GM21515 (cell line): Measurements from ENCODE around the gene RBFOX1.

Experiments used
- ATAC-seq: cut with Tn5 transposase; IDR thresholded peaks from one replicate; pipeline ENCODE4 v1.9.1; 2021; ENCODE audit not compliant: unreplicated experiment

RBFOX1 gene

GRCh38 chr16:7408700-7409365, 76.2 kb downstream of the RBFOX1 start:
- no peak for ATAC-seq

GRCh38 chr16:7419441-7419840, 86.8 kb downstream of the RBFOX1 start:
- ATAC-seq = no peak

- no peak for ATAC-seq
Measured at GRCh38 chr16:7420079-7420478, 87.4 kb downstream of the RBFOX1 start.

GRCh38 chr16:7420843-7421242, 88.2 kb downstream of the RBFOX1 start:
- no peak for ATAC-seq

- ATAC-seq = no peak
Measured at GRCh38 chr16:7421578-7421977, 88.9 kb downstream of the RBFOX1 start.

DNA sequence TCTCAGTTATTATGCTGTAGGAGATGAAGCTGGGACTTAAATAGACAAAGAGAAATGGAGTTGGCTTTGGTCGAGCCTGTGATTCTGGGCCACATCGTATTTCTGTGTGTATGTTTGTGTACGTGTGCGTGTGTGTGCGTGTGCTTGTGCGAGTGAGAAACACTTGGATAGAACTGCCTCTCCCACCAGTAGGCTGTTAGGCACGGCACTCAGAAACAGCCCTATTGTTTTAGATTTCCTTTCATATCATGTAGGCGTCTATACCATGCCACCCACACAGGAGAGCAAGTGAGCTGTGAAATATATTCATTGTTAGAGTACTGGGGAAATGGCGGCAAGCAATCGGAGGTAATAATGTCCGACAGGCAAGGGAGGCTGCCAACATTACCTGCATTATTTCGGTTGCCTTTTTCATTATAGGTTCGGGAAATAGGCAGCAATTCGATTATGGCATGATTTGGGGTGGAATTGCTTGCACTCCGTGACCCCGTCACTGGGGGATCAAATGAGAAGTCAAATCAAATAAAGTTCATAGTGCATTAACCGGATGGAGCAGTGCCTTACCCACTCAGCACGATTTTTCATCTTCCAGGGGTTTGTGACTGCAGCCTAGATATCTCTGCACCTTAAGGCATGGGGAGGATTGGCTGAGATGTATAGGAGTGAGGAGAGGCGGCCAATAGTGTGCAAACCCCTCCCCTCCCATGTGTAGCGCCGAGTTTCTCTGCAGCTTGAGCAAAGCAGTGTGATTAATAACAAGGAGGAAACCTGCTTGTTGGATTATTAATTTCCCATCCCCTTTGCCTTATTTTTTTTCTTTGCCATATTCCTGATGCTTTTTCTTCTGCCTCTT, 89.6 kb downstream of the RBFOX1 start:
- no peak for ATAC-seq

DNA sequence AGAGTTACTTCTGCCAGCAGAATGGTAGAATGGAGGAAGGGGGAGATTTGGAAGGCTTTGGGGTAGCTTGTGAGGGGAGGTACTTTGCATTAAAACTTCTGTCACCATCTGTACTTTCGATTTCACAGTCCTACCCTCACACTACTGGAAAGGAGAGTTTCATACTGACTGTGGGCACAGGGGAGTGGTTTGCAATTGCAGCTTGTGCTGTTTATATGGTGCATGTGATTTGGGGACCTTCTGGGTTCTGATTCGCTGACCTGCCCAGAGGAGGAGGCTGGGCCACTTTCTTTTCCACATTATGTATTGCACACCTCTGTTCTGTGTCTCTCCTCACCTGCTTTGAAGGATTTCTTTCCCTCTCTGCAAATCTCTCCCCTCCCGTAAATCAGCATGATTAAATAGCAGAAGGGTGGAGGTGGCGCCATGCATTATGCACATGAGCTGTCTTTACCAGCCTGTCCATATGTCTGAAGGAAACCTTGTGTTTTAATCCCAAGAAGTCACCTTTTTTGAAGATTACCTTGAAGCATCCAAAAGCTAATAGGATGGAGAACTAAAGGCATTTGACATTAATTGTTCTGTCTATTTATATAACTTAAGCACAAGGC, 90.9 kb downstream of the RBFOX1 start:
- ATAC-seq = no peak

DNA sequence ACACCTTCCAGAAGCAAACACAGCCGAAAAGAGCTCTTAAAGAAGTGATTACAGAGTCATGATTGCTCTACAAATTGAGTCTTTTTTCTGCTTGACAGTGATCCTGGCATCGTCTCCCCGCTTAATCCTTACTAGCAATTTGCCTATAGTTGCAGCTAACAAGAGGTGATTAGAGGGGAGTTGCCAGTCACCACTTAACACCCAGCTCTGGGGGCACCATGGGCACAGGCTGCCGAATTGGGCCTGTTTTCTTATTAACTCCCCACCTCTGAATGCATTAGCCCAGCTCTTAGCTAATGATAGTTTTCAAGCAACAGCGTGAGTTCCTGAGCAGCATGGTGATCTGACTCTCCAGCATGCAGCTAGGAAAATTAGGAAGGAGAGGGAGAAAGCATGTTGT, 93.5 kb downstream of the RBFOX1 start:
- ATAC-seq = no peak

- ATAC-seq = no peak
Measured at GRCh38 chr16:7431723-7432122, 99.1 kb downstream of the RBFOX1 start.

GRCh38 chr16:7436306-7436705, 103.7 kb downstream of the RBFOX1 start:
- no peak for ATAC-seq

- ATAC-seq = no peak
Measured at GRCh38 chr16:7437135-7437804, 104.6 kb downstream of the RBFOX1 start.

DNA sequence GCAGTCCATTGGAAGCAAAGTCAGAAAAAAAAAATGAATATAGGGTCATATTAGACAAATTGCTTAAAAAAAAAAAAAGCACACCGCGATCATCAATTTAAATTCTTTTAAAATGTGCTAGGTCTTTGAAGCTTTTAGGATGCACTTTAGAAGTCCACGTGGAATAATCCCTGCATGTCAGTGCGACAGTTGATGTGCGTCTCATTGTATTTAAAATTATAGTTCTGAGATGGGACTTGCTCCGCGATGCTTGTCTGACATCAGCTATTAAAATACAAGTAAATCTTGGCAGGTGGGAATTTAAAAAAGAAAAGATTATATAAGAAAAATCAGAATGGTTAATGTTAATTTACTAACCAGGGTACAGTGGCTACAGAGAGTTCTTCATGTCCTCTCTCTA, 105.2 kb downstream of the RBFOX1 start:
- no peak for ATAC-seq

DNA sequence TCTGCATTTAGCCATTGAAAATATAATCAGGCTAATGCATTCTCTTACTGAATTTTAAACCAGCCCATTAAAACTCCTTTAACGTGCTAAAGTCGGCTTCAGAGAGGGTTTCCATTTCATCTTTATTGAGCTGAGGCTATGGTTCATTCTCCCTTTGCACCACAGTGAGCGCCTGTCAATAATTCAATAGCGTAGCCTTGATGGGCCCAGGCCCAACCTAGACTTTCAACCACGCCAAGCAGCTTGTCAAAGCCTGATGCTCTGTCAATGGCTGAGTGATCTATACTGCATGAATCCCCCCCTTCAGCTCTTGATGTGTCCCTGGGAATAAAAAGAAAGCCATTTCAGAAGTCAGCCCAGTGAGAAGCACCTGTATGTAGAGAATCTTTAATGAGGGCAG, 106.0 kb downstream of the RBFOX1 start:
- ATAC-seq = no peak

DNA sequence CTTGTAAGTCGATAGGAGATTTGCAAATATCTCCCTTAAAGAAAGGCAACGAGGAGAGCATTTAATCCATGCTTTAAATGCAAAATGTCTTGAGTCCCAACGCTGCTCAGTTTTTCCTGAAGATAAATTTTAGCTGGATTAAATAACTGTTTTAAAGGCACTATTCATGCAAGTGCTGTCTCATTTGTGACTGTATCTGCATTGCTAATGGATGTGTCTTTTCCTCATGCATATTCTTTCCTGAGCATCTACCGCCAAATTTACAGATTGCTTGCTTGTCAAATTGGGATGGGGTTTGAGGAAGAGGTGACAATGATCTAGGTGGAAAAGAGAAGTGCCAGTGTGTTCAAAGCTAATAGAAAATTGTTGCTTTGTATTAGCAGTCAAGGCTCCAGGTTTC, 106.9 kb downstream of the RBFOX1 start:
- no peak for ATAC-seq

DNA sequence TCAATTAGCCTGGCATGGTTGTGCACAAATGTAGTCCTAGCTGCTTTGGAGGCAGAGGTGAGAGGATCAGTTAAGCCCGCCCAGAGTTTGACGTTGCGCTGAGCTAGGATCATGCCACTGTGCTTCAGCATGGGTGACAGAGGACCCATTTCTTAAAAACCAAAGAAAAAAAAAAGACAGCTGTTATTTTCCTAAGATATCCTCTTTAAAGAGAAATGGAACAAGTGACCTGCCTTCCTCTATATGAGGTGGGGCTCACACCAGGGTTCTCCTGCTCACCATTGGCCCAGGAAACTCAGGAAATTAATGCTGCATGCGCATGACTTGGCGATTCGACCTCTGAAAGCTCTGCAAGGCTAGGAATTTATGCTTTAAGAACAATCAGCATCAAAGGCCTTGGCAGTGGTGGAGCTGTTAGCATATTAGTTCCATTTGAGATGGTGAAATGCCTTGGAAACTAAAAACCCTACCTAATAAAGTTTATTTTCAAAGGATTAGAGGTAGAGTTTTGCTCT, 108.3 kb downstream of the RBFOX1 start:
- ATAC-seq = no peak

GRCh38 chr16:7442050-7442449, 109.4 kb downstream of the RBFOX1 start:
- no peak for ATAC-seq

- ATAC-seq = no peak
Measured at GRCh38 chr16:7443142-7443541, 110.5 kb downstream of the RBFOX1 start.

- ATAC-seq = no peak
Measured at GRCh38 chr16:7443648-7444365, 111.2 kb downstream of the RBFOX1 start.

DNA sequence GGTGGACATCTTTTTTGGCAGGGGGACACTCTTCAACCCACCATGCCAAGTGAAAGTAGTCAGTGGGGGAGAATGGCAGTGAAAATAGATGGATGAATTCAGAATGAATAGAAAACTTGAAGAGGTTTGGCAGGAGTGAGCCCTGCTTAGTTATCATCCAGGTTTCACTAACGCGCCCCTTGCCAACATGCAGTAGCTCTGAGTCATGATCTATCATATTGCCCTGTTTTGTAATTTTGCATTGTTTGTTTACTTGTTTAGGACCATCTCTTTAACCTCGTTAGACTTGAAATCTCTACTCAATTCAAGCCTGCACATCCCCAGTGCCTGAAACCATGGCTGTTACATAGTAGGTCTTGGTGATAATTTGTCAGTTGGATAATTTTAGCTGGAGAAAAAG, 116.7 kb downstream of the RBFOX1 start:
- no peak for ATAC-seq

DNA sequence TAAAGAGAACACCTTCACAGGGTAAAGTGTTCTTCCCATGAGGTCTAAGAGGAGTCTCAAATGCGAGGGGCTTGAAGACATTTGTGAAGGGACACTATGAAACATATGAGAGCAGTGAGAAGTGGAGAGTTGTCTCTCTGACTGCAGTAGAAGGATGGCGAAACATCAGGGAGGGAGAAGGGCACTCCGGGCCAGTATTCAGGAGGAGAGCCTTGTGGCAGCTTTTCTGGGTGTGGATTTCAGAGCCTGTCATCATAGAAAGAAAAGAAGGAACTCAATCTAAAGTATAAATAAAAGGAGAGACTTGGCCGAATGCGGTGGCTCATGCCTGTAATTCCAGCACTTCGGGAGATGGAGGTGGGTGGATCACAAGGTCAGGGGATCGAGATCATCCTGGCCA, 117.2 kb downstream of the RBFOX1 start:
- ATAC-seq = no peak

- no peak for ATAC-seq
Measured at GRCh38 chr16:7450440-7450839, 117.8 kb downstream of the RBFOX1 start.
